B cell (primary cell): Measurements from ENCODE around the gene RFX8. TPM values are rescaled to one million over a fixed set of nuclear protein-coding genes. Genes with fewer than 3 reads are reported as not detected.

Source experiments
- ATAC-seq: fragments of 200-7000 bp; cut with Tn5 transposase; one replicate; pipeline ENCODE4 v1.10.0; 2021; ENCODE audit warnings: low read depth, mild to moderate bottlenecking, moderate number of reproducible peaks, moderate library complexity
- CTCF ChIA-PET: fragments of 350-600 bp; sonication (Branson Sonifier 250); formaldehyde crosslinking; loops from one replicate; lab custom pipeline; 2021; ENCODE audit warnings: antibody characterized with exemption, inconsistent platforms; lab: Charles Lee
- POLR2A ChIA-PET: fragments of 350-600 bp; sonication (Branson Sonifier 250); formaldehyde crosslinking; loops from one replicate; lab custom pipeline; 2021; ENCODE audit warnings: antibody characterized with exemption; lab: Charles Lee
- DNase-seq: peaks from one replicate; pipeline ENCODE4 v3.0.0; 2013
- H2AFZ ChIP-seq: 2 replicates; pipeline ENCODE4 v1.6.1; 2012; ENCODE audit warnings: mild to moderate bottlenecking, low read depth, low read length; ENCODE audit not compliant: insufficient read depth, poor library complexity, severe bottlenecking
- H3K27ac ChIP-seq, 2 donors: 1 replicate in 1 of 2; 2 replicates in 1 of 2; pipeline ENCODE4 v1.5.1; 2012 to 2013; ENCODE audit warnings: low read length in 2 of 2, mild to moderate bottlenecking in 2 of 2, moderate library complexity in 1 of 2
- H3K27me3 ChIP-seq, 4 experiments: fragments of 200-600 bp in 1 of 4; sonication (generic) in 1 of 4; replicated peaks in 1 of 4; 1 replicate in 2 of 4; 2 replicates in 2 of 4; pipeline versions ENCODE4 v1.6.1 to v1.7.0; 2013 to 2016; ENCODE audit warnings: low read length in 3 of 4, mild to moderate bottlenecking in 2 of 4, mixed read lengths in 1 of 4, moderate library complexity in 1 of 4; ENCODE audit not compliant: insufficient read depth in 4 of 4, control insufficient read depth in 3 of 4; ENCODE audit errors: control extremely low read depth in 1 of 4
- H3K36me3 ChIP-seq, 2 experiments: replicated peaks in 1 of 2; 1 replicate in 1 of 2; 2 replicates in 1 of 2; pipeline versions ENCODE4 v1.6.1 to v1.7.1; 2013; ENCODE audit warnings: low read length in 1 of 2; ENCODE audit not compliant: insufficient read depth in 2 of 2, control insufficient read depth in 1 of 2; ENCODE audit errors: control extremely low read depth in 1 of 2, extremely low read depth in 1 of 2
- H3K4me1 ChIP-seq, 2 donors: fragments of 200-600 bp in 1 of 2; sonication (generic) in 1 of 2; 1 replicate in 1 of 2; 2 replicates in 1 of 2; pipeline versions ENCODE4 v1.5.1 to v1.6.1; 2013 to 2017; ENCODE audit warnings: low read length in 2 of 2; ENCODE audit not compliant: control insufficient read depth in 2 of 2, insufficient read depth in 2 of 2
- H3K4me2 ChIP-seq: replicated peaks from 2 replicates; pipeline ENCODE3; 2012; ENCODE audit warnings: mild to moderate bottlenecking, low read depth, low read length; ENCODE audit not compliant: poor library complexity, severe bottlenecking
- H3K4me3 ChIP-seq, 5 experiments: fragments of 200-600 bp in 1 of 5; sonication (generic) in 1 of 5; 1 replicate in 3 of 5; 2 replicates in 2 of 5; pipeline versions ENCODE4 v1.5.1 to v1.7.0; 2011 to 2016; ENCODE audit warnings: low read length in 4 of 5, mild to moderate bottlenecking in 4 of 5, low read depth in 2 of 5, control low read depth in 1 of 5, moderate library complexity in 1 of 5; ENCODE audit not compliant: insufficient read depth in 1 of 5; ENCODE audit errors: control extremely low read depth in 1 of 5, extremely low read depth in 1 of 5
- H3K79me2 ChIP-seq: fragments of 200-600 bp; sonication (generic); one replicate; pipeline ENCODE4 v1.6.0; 2016; ENCODE audit warnings: low read length; ENCODE audit not compliant: control insufficient read depth, insufficient read depth
- H3K9ac ChIP-seq: fragments of 200-600 bp; sonication (generic); 2 replicates; pipeline ENCODE4 v1.6.1; 2017; ENCODE audit warnings: mild to moderate bottlenecking, low read length, moderate library complexity
- H3K9me3 ChIP-seq, 3 donors: one replicate each; pipeline versions ENCODE4 v1.6.1 to v1.7.1; 2013; ENCODE audit warnings: low read length in 2 of 3; ENCODE audit not compliant: control insufficient read depth in 2 of 3, insufficient read depth in 1 of 3; ENCODE audit errors: control extremely low read depth in 1 of 3
- H4K20me1 ChIP-seq: 2 replicates; pipeline ENCODE4 v1.6.0; 2012; ENCODE audit warnings: mild to moderate bottlenecking, low read length; ENCODE audit not compliant: insufficient read depth, control insufficient read depth, poor library complexity, severe bottlenecking
- H3K27ac Mint-ChIP-seq: one replicate; pipeline ENCODE4 v1.8.0; 2021; ENCODE audit warnings: mixed read lengths
- H3K27me3 Mint-ChIP-seq: one replicate; pipeline ENCODE4 v1.8.0; 2021; ENCODE audit warnings: mixed read lengths
- H3K4me1 Mint-ChIP-seq: one replicate; pipeline ENCODE4 v1.8.0; 2021; ENCODE audit warnings: mixed read lengths
- H3K4me3 Mint-ChIP-seq: one replicate; pipeline ENCODE4 v1.8.0; 2021; ENCODE audit warnings: mixed read lengths
- H3K9me3 Mint-ChIP-seq: one replicate; pipeline ENCODE4 v1.8.0; 2022; ENCODE audit warnings: mixed read lengths; ENCODE audit not compliant: insufficient read depth
- EZH2 ChIP-seq: IDR thresholded peaks from 2 replicates; pipeline ENCODE4 v1.6.1; 2012; ENCODE audit warnings: borderline replicate concordance, low read depth, mild to moderate bottlenecking, moderate library complexity, low read length; ENCODE audit not compliant: insufficient read depth, poor library complexity, severe bottlenecking
- WGBS: methylation state at CpG from one replicate; pipeline ENCODE4 v1.1.5; 2013; ENCODE audit warnings: missing lambda C conversion rate; ENCODE audit not compliant: insufficient coverage; 5-methylcytosine and 5-hydroxymethylcytosine counted together
- intact Hi-C: fragments of 100-400 bp; cut with micrococcal nuclease; formaldehyde crosslinking; loops from one replicate; pipeline ENCODE4 v1.10.0; 2022
- polyA plus RNA-seq: library from polyadenylated mRNA; depleted of rRNA; stranded (reverse); fragments of >200 nt; gene quantifications from 2 replicates; pipeline ENCODE4 v1.2.3, GENCODE V29; 2012
- total RNA-seq, 2 donors: library from RNA; stranded (reverse); fragments of 120-200 nt in 1 of 2; gene quantifications; 1 replicate in 1 of 2; 2 replicates in 1 of 2; pipeline versions ENCODE4 v1.2.3 to v1.2.4, GENCODE V29; 2013 to 2022
- TF ChIP-seq, protein P1 (sequence below): fragments of 200-600 bp; IDR thresholded peaks from one replicate; pipeline ENCODE4 v1.8.0; 2022; ENCODE audit warnings: antibody characterized with exemption, mild to moderate bottlenecking

Gene RFX8
- total and polyA plus RNA-seq, 2 donors (not counting 1 experiment from before 2014, with no cell fraction given), result not detected

DNA sequence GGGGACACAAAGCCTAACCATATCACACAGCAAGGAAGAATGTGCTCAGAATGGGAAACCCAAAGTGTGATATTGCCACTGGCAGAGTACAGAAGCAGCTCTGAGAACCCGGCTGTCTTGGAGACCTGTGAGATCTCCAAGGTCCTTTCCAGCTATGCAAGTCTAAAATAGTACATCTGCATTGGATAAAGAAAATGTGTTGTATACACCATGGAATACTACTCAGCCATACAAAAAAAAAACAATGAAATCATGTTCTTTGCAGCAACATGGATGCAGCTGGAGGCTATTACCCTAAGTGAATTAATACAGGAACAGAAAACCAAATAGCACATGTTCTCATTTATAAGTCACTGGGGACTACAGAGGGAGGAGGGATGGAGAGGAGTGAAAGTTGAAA is 36.5 kb upstream of the RFX8 start:
- no CpG with 5 or more reads among the region's 1 CpG for WGBS
- Histone ChIP-seq H4K20me1 (no peaks in the 10 kb centered on the region), H3K4me3 (no peak overlapping the region), H3K27ac (no peak overlapping the region), H2AFZ (no peak overlapping the region), H3K36me3 (no peaks in the 10 kb centered on the region), H3K27me3 (no peaks in the 10 kb centered on the region), H3K79me2 (no peaks in the 10 kb centered on the region), H3K4me1 (no peaks in the 10 kb centered on the region), H3K9ac (no peak overlapping the region), H3K9me3 (peaks cover 0 to 5% (median 4%) of the 10 kb centered on the region in 3 donors), H3K4me2 (no peak overlapping the region)
- Mint-ChIP-seq H3K27ac (no peak overlapping the region), H3K4me3 (no peak overlapping the region), H3K4me1 (no peaks in the 10 kb centered on the region), H3K27me3 (peaks cover 9% of the 10 kb centered on the region), H3K9me3 (no peaks in the 10 kb centered on the region)
- CTCF ChIA-PET, result interaction anchor here (1.1 kb wide), 1 partner anchor 20 kb away, joined by 4 read pairs; no protein-coding TSS in a partner anchor
- ATAC-seq (no peak), DNase-seq (no peak)
- TF ChIP-seq, protein P1, sequence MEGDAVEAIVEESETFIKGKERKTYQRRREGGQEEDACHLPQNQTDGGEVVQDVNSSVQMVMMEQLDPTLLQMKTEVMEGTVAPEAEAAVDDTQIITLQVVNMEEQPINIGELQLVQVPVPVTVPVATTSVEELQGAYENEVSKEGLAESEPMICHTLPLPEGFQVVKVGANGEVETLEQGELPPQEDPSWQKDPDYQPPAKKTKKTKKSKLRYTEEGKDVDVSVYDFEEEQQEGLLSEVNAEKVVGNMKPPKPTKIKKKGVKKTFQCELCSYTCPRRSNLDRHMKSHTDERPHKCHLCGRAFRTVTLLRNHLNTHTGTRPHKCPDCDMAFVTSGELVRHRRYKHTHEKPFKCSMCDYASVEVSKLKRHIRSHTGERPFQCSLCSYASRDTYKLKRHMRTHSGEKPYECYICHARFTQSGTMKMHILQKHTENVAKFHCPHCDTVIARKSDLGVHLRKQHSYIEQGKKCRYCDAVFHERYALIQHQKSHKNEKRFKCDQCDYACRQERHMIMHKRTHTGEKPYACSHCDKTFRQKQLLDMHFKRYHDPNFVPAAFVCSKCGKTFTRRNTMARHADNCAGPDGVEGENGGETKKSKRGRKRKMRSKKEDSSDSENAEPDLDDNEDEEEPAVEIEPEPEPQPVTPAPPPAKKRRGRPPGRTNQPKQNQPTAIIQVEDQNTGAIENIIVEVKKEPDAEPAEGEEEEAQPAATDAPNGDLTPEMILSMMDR, result no peak
- TF ChIP-seq EZH2, result no peak
- intact Hi-C loops, result no loop called here
- POLR2A ChIA-PET, result no interaction called here

DNA sequence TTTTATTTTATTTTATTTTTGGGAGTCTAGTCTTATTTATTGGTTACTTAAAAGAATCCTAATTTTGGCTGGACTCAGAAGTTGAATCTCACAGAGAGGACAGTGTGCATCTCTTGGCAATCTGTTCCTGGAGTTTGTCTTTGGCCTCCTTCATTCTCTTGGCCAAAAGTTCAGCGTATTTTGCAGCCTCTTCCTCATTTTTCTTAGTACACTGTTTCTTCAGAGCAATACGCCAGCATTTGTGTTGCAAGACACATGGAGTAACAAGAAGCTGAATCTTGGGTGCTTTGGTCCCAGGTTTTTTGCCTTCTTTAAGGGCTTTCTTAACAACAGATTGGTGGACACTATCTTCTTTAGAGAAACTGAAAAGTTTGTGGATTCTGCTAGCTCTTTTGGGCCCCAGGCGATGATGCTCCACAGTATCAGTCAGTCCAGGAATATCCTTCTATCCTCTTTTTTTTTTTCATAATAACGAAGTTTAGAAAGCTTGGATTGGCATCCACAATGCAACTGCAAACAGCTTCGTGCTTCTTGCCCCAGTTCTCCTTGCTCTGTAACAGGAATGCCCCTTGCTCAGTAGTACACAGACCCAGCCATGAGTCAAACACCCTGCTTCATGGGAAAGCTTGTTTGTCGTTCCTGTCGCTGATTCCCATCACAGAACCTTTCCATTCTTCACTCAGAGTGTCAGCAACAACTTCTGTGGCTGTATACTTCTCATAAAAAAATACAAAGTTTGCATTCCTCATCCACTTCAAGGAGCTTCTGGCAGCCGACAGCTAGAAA is 34.8 kb upstream of the RFX8 start:
- DNase-seq, result no peak
- H3K27me3 ChIP-seq, result no peaks in the 10 kb centered on the region

More for the DNA sequence above, 34.8 kb upstream of the RFX8 start:
- no peaks in the 10 kb centered on the region for H3K79me2 ChIP-seq
- no peak overlapping the region for H3K4me2 ChIP-seq
- no peak overlapping the region for H3K4me3 Mint-ChIP-seq
- WGBS, result 85% methylated on average over 8 of the region's 8 CpGs
- H4K20me1 ChIP-seq, result no peaks in the 10 kb centered on the region
- no peak overlapping the region for H3K27ac Mint-ChIP-seq
- intact Hi-C loops, result no loop called here
- H3K9me3 Mint-ChIP-seq, result no peaks in the 10 kb centered on the region
- peaks cover 9% of the 10 kb centered on the region for H3K27me3 Mint-ChIP-seq
- H3K4me1 Mint-ChIP-seq, result no peaks in the 10 kb centered on the region
- peaks cover 0 to 5% (median 4%) of the 10 kb centered on the region in 3 donors for H3K9me3 ChIP-seq
- ChIA-PET POLR2A (interaction anchor here (0.7 kb wide), 1 partner anchor 12 kb away, joined by 4 read pairs; no protein-coding TSS in a partner anchor), CTCF (interaction anchor here (1.0 to 1.4 kb wide), 2 partner anchors 45 to 322 kb away, joined by 4 to 5 read pairs; no protein-coding TSS in a partner anchor)
- no peak overlapping the region for H3K4me3 ChIP-seq
- H3K27ac ChIP-seq, result no peak overlapping the region
- no peak overlapping the region for H2AFZ ChIP-seq
- TF ChIP-seq, protein P1, result no peak
- no peak for TF ChIP-seq EZH2
- no peaks in the 10 kb centered on the region for H3K36me3 ChIP-seq
- H3K4me1 ChIP-seq, result no peaks in the 10 kb centered on the region
- ATAC-seq, result no peak
- no peak overlapping the region for H3K9ac ChIP-seq
